Kidney (tissue), 14 donors: ENCODE results near the gene A1BG. TPM values are rescaled to one million over a fixed set of nuclear protein-coding genes. Genes with fewer than 3 reads are reported as not detected.
"Not testable (repeated sequence)": the region's sequence is repeated elsewhere in the genome, so short reads cannot be mapped to it uniquely, and the experiment has no call there.

ENCODE experiments used
- DNase-seq, 5 donors: peaks; one replicate each; pipeline ENCODE4 v3.0.0-alpha.2; 2013 to 2020
- FAIRE-seq: peaks from 2 replicates; lab custom pipeline; 2012; peaks lifted over from hg19 to GRCh38; lab: Jason Lieb, UNC
- H3K27ac ChIP-seq, 2 donors: one replicate each; pipeline ENCODE4 v1.7.0; 2013; ENCODE audit warnings: low read depth in 2 of 2, low read length in 2 of 2, inconsistent platforms in 1 of 2
- H3K27me3 ChIP-seq: one replicate; pipeline ENCODE4 v1.7.1; 2013; ENCODE audit warnings: low read length, inconsistent platforms; ENCODE audit not compliant: control insufficient read depth, insufficient read depth
- H3K36me3 ChIP-seq, 3 donors: one replicate each; pipeline versions ENCODE4 v1.7.0 to v1.7.1; 2013; ENCODE audit warnings: low read length in 3 of 3, control low read depth in 1 of 3, inconsistent platforms in 1 of 3; ENCODE audit not compliant: insufficient read depth in 3 of 3, control insufficient read depth in 2 of 3
- H3K4me1 ChIP-seq, 3 donors: one replicate each; pipeline versions ENCODE4 v1.7.0 to v1.7.1; 2013; ENCODE audit warnings: low read length in 3 of 3, inconsistent platforms in 1 of 3, low read depth in 1 of 3; ENCODE audit not compliant: control insufficient read depth in 2 of 3, insufficient read depth in 2 of 3
- H3K4me3 ChIP-seq, 3 donors: one replicate each; pipeline versions ENCODE4 v1.7.0 to v1.8.1; 2013; ENCODE audit warnings: low read length in 3 of 3, control low read depth in 1 of 3, inconsistent platforms in 1 of 3
- H3K9ac ChIP-seq, 3 donors: one replicate each; pipeline versions ENCODE4 v1.7.0 to v1.7.1; 2013; ENCODE audit warnings: low read length in 3 of 3, control low read depth in 1 of 3, inconsistent platforms in 1 of 3
- H3K9me3 ChIP-seq, 3 donors: one replicate each; pipeline versions ENCODE4 v1.7.0 to v1.7.1; 2013; ENCODE audit warnings: low read length in 3 of 3, control low read depth in 1 of 3, inconsistent platforms in 1 of 3; ENCODE audit not compliant: control insufficient read depth in 2 of 3, insufficient read depth in 1 of 3
- intact Hi-C: fragments of 100-400 bp; cut with DNase I; formaldehyde crosslinking; loops from one replicate; pipeline ENCODE4 v1.11.1; 2022
- polyA plus RNA-seq: library from polyadenylated mRNA; stranded (reverse); fragments of 350-450 nt; fragmentation: Illumina TruSeq; extraction: RNeasy Lipid Tissue Mini Kit (QIAGEN cat#74804); gene quantifications from one replicate; pipeline ENCODE4 v1.2.3, GENCODE V29; 2014; ENCODE audit warnings: low read depth, low replicate concordance; ENCODE audit not compliant: insufficient read depth
- total RNA-seq: library from RNA; stranded (reverse); fragmentation: NEBNext Ultra II Directional; extraction: Animal tissue kit (Norgen Biotek cat#: 25700); gene quantifications from one replicate; pipeline ENCODE4 v1.2.1, GENCODE V29; 2021
- TF ChIP-seq, protein P1 (sequence below): IDR thresholded peaks from 3 replicates; pipeline ENCODE4 v1.5.1; 2012; ENCODE audit warnings: mild to moderate bottlenecking, moderate library complexity, borderline replicate concordance; ENCODE audit not compliant: insufficient read depth; ENCODE audit errors: extremely low read depth
- donor health status: control.
- donor health status: control.
- donor health status: control.
- donor health status: control.
- donor health status: control.
- donor health status: DM: yes; HTN: yes; CAD: no.
- donor health status: Normal renal cell carcinoma (clear cell type).

A1BG gene
- total and polyA plus RNA-seq, 2 donors from 2014 or later = 10.9 to 19.0 TPM

DNA sequence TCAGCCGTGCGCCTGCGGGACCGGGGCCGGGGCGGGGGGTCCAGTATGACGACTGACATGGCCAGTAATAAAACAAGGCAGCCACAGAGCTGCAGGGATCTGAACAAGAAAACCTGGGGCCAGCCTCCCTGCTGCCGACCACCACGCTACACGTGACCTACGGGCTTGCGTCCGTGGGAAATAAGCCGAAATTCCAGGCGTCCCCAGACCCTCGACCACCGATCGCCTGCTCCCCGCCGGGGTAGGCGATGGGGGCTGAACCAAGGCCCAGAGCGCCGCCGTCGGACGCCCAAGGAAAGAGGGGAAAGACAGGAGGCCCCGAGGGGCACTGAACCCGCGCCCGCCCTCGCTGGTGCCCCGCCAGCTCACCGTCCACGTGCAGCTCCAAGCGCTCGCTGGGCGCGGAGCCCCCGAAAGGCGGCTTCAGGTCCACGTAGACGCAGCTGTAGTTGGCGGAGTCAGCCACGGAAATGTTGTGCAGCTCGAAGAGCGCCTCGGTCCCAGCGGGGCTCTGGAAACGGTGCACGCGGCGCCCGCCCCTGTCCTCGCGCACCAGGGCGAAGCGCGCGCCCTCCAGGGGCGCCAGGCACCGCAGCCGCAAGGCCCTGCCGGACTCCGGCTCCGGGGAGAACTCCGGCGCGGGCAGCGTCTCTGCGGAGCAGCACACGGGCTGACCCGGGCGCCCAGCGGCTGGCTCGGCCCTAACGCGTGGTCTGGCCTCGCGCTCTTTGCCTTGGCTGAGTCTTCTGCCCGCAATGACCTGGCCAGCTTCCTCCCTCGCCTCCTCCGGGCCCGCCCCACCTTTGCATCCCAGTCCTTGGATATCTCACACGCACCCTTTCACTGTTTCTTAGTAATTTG is 3.1 kb downstream of the A1BG start:
- no peak overlapping the region for H3K9ac ChIP-seq
- no peak overlapping the region for H3K4me3 ChIP-seq
- no peak for FAIRE-seq
- H3K27me3 ChIP-seq = peaks cover 23% of the 10 kb centered on the region
- no peaks in the 10 kb centered on the region for H3K36me3 ChIP-seq
- DNase-seq = peak in 4 of 5 donors; percentile 35 to 74 (median 48)
- peaks cover 0 to 8% (median 0%) of the 10 kb centered on the region in 3 donors for H3K4me1 ChIP-seq
- no peaks in the 10 kb centered on the region for H3K9me3 ChIP-seq
- H3K27ac ChIP-seq = no peak overlapping the region
- intact Hi-C loops = no loop called here
- TF ChIP-seq, protein P1, sequence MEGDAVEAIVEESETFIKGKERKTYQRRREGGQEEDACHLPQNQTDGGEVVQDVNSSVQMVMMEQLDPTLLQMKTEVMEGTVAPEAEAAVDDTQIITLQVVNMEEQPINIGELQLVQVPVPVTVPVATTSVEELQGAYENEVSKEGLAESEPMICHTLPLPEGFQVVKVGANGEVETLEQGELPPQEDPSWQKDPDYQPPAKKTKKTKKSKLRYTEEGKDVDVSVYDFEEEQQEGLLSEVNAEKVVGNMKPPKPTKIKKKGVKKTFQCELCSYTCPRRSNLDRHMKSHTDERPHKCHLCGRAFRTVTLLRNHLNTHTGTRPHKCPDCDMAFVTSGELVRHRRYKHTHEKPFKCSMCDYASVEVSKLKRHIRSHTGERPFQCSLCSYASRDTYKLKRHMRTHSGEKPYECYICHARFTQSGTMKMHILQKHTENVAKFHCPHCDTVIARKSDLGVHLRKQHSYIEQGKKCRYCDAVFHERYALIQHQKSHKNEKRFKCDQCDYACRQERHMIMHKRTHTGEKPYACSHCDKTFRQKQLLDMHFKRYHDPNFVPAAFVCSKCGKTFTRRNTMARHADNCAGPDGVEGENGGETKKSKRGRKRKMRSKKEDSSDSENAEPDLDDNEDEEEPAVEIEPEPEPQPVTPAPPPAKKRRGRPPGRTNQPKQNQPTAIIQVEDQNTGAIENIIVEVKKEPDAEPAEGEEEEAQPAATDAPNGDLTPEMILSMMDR = no peak

- Histone ChIP-seq H3K36me3 (no peaks in the 10 kb centered on the region), H3K4me1 (peaks cover 0 to 8% (median 0%) of the 10 kb centered on the region in 3 donors), H3K27ac (no peak overlapping the region), H3K9me3 (no peaks in the 10 kb centered on the region), H3K27me3 (peaks cover 23% of the 10 kb centered on the region), H3K4me3 (no peak overlapping the region), H3K9ac (no peak overlapping the region)
- DNase-seq (no peak), FAIRE-seq (no peak)
- intact Hi-C loops = no loop called here
- TF ChIP-seq, protein P1 = no peak
These were observed 3.7 kb downstream of the A1BG start for GRCh38 chr19:58349590-58349989.

DNA sequence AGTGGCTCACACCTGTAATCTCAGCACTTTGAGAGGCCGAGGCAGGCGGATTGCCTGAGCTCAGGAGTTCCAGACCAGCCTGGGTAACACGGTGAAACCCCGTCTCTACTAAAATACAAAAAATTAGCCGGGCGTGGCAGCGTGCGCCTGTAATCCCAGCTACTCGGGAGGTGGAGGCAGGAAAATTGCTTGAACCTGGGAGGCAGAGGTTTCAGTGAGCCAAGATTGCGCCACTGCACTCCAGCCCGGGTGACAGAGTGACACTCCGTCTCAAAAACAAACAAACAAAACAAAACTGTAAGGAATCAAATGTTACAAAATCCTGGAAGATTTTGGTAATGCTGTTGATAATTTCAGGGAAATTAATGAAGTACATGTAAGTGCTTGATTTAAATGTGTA is 5.2 kb downstream of the A1BG start:
- Histone ChIP-seq H3K4me3 (peak overlapping the region in 2 of 3 donors; percentile 34 to 52), H3K9ac (peak overlapping the region in 1 of 3 donors; percentile 7), H3K27me3 (peaks cover 23% of the 10 kb centered on the region)
- intact Hi-C loops, H3K9me3 ChIP-seq, DNase-seq, H3K27ac ChIP-seq, H3K36me3 ChIP-seq, H3K4me1 ChIP-seq, FAIRE-seq: not testable (repeated sequence)
